GM23338 (cell line): Measurements from ENCODE around the gene DLX2.

Experiments
- CREB1 ChIP-seq: fragments of 250-450 bp; sonication (Bioruptor Pico); IDR thresholded peaks from 2 replicates; pipeline ENCODE4 v1.5.0; 2020; ENCODE audit warnings: low read depth, mild to moderate bottlenecking, moderate library complexity
- EZH2 ChIP-seq: fragments of 200-600 bp; sonication (generic); IDR thresholded peaks from one replicate; pipeline ENCODE4 v1.8.0; 2017; ENCODE audit warnings: antibody characterized with exemption, mild to moderate bottlenecking, low read depth; ENCODE audit not compliant: unreplicated experiment

DNA sequence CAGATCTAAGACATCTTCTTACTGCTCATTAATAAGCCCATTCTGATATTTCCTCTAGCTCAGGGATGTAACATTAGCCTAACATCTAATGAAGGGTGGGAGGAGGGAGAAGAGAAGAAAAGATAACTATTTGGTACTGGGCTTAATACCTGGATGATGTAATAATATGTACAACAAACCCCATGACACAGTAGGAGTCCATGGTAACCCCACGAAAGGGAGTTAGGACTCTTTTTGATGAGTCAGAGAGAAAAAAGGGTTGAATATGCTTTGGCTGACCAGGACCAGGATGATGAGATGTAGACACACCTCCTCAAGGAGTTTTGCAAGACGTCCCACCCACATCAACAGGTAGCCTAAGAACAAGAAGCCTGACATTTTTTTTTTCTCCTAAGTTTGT, 34.4 kb upstream of the DLX2 start:
- TF ChIP-seq EZH2 (no peak), CREB1 (CRISPR knock-in tag) (no peak)
